ENCODE data around the gene ZWILCH.

Gene ZWILCH

GRCh38 chr15:66565741-66566144, 60.6 kb downstream of the ZWILCH start, which contains the start of gene LCTL:
TSS of gene LCTL (minus strand) at chr15:66565998. CDS start at chr15:66565365, 633 bp downstream.
- no peak for TF ChIP-seq CTCF (IDR thresholded peaks at IDR 0.05; ENCODE audit: low read depth, low read length, missing control alignments)
- H3K4me3 ChIP-seq (ENCODE audit: low read depth, low read length) = no peak within 1 kb of the TSS
- no peak for DNase-seq (ENCODE audit: low read depth)

GRCh38 chr15:66566963-66567531, 61.9 kb downstream of the ZWILCH start:
- TF ChIP-seq CTCF (IDR thresholded peaks at IDR 0.05; ENCODE audit: low read depth, low read length, missing control alignments) = peak; percentile 58
- DNase-seq (ENCODE audit: low read depth) = peak; percentile 27
- H3K4me3 ChIP-seq (ENCODE audit: low read depth, low read length) = no peak overlapping the region

GRCh38 chr15:66567897-66568296, 62.8 kb downstream of the ZWILCH start:
- no peak for TF ChIP-seq CTCF (IDR thresholded peaks at IDR 0.05; ENCODE audit: low read depth, low read length, missing control alignments)
- no peak for DNase-seq (ENCODE audit: low read depth)

GRCh38 chr15:66569461-66570137, 64.5 kb downstream of the ZWILCH start:
- TF ChIP-seq CTCF (IDR thresholded peaks at IDR 0.05; ENCODE audit: low read depth, low read length, missing control alignments) = no peak
- H3K4me3 ChIP-seq (ENCODE audit: low read depth, low read length) = no peak overlapping the region
- no peak for DNase-seq (ENCODE audit: low read depth)

More at GRCh38 chr15:66567897-66568296, 62.8 kb downstream of the ZWILCH start:
- H3K4me3 ChIP-seq (ENCODE audit: low read depth, low read length) = no peak overlapping the region

GRCh38 chr15:66570327-66570726, 65.2 kb downstream of the ZWILCH start:
- TF ChIP-seq CTCF (IDR thresholded peaks at IDR 0.05; ENCODE audit: low read depth, low read length, missing control alignments) = no peak
- DNase-seq (ENCODE audit: low read depth) = no peak
- H3K4me3 ChIP-seq (ENCODE audit: low read depth, low read length) = no peak overlapping the region

GRCh38 chr15:66570842-66571478, 65.8 kb downstream of the ZWILCH start:
- no peak for DNase-seq (ENCODE audit: low read depth)
- no peak for TF ChIP-seq CTCF (IDR thresholded peaks at IDR 0.05; ENCODE audit: low read depth, low read length, missing control alignments)
- no peak overlapping the region for H3K4me3 ChIP-seq (ENCODE audit: low read depth, low read length)

Data from GM12864 (cell line).